CD4-positive, alpha-beta T cell treated with Interleukin-17A for 4 hours (primary cell): ENCODE measurements around the gene DNAH3.
"Not testable (repeated sequence)": the region's sequence is repeated elsewhere in the genome, so short reads cannot be mapped to it uniquely, and the experiment has no call there.

Source experiments
- DNase-seq: peaks from one replicate; pipeline ENCODE4 v3.0.0-alpha.2; 2020; ENCODE audit warnings: mixed read lengths

Gene DNAH3

GRCh38 chr16:20989496-20990070, 161.1 kb downstream of the DNAH3 start:
- not testable (repeated sequence) for DNase-seq

GRCh38 chr16:20987049-20987448, 163.6 kb downstream of the DNAH3 start:
- no peak for DNase-seq

GRCh38 chr16:20984019-20984418, 166.6 kb downstream of the DNAH3 start:
- DNase-seq, result no peak

- no peak for DNase-seq
These were observed 174.1 kb downstream of the DNAH3 start for GRCh38 chr16:20976576-20976975.

- not testable (repeated sequence) for DNase-seq
These were observed 177.4 kb downstream of the DNAH3 start for GRCh38 chr16:20973201-20973600.

GRCh38 chr16:20971401-20971800, 179.2 kb downstream of the DNAH3 start:
- no peak for DNase-seq

- DNase-seq, result no peak
These were observed 181.3 kb downstream of the DNAH3 start for GRCh38 chr16:20969386-20969785.

- DNase-seq, result no peak
These were observed 181.9 kb downstream of the DNAH3 start for GRCh38 chr16:20968765-20969164.

GRCh38 chr16:20960899-20961298, 189.7 kb downstream of the DNAH3 start:
- no peak for DNase-seq

GRCh38 chr16:20957153-20957552, 193.5 kb downstream of the DNAH3 start:
- no peak for DNase-seq

GRCh38 chr16:20956319-20956718, 194.3 kb downstream of the DNAH3 start:
- DNase-seq, result no peak

GRCh38 chr16:20954574-20954973, 196.1 kb downstream of the DNAH3 start:
- DNase-seq, result no peak

- no peak for DNase-seq
These were observed 198.3 kb downstream of the DNAH3 start for GRCh38 chr16:20952139-20952920.

- no peak for DNase-seq
These were observed 200.4 kb downstream of the DNAH3 start for GRCh38 chr16:20950294-20950693.

GRCh38 chr16:20949660-20950059, 201.0 kb downstream of the DNAH3 start:
- DNase-seq, result no peak

GRCh38 chr16:20948444-20948843, 202.2 kb downstream of the DNAH3 start:
- no peak for DNase-seq

GRCh38 chr16:20946015-20946629, 204.5 kb downstream of the DNAH3 start:
- DNase-seq, result no peak

GRCh38 chr16:20945575-20945875, 205.1 kb downstream of the DNAH3 start:
- not testable (repeated sequence) for DNase-seq

GRCh38 chr16:20944861-20945574, 205.6 kb downstream of the DNAH3 start:
- no peak for DNase-seq

- DNase-seq, result no peak
These were observed 208.4 kb downstream of the DNAH3 start for GRCh38 chr16:20942256-20942655.

GRCh38 chr16:20941636-20941926, 209.1 kb downstream of the DNAH3 start:
- no peak for DNase-seq

GRCh38 chr16:20940871-20941635, 209.6 kb downstream of the DNAH3 start:
- DNase-seq, result no peak

- no peak for DNase-seq
These were observed 211.0 kb downstream of the DNAH3 start for GRCh38 chr16:20939611-20940010.
